Body of pancreas (tissue), 4 donors: ENCODE results near the gene CENPC.

Source experiments
- POLR2A ChIP-seq, 3 donors: fragments of 450-650 bp; IDR thresholded peaks; one replicate each; pipeline ENCODE4 v1.6.1; 2016; ENCODE audit warnings: antibody characterized with exemption in 3 of 3, mild to moderate bottlenecking in 2 of 3
- TF ChIP-seq, protein P1 (sequence below), 7 experiments: fragments of 450-650 bp in 4 of 7; fragments of 200-600 bp in 3 of 7; sonication (generic) in 3 of 7; IDR thresholded peaks; one replicate each; pipeline ENCODE4 v1.5.1; 2016 to 2019; ENCODE audit warnings: antibody characterized with exemption in 7 of 7

GRCh38 chr4:67438975-67439374 lies 106.3 kb downstream of the CENPC start:
- TF ChIP-seq, protein P1, sequence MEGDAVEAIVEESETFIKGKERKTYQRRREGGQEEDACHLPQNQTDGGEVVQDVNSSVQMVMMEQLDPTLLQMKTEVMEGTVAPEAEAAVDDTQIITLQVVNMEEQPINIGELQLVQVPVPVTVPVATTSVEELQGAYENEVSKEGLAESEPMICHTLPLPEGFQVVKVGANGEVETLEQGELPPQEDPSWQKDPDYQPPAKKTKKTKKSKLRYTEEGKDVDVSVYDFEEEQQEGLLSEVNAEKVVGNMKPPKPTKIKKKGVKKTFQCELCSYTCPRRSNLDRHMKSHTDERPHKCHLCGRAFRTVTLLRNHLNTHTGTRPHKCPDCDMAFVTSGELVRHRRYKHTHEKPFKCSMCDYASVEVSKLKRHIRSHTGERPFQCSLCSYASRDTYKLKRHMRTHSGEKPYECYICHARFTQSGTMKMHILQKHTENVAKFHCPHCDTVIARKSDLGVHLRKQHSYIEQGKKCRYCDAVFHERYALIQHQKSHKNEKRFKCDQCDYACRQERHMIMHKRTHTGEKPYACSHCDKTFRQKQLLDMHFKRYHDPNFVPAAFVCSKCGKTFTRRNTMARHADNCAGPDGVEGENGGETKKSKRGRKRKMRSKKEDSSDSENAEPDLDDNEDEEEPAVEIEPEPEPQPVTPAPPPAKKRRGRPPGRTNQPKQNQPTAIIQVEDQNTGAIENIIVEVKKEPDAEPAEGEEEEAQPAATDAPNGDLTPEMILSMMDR (IDR thresholded peaks at IDR 0.05): no peak
- TF ChIP-seq POLR2A (IDR thresholded peaks at IDR 0.05): no peak
